HG02588 (cell line): Measurements from ENCODE around the gene ACOT11.
"Not testable (repeated sequence)": the region's sequence is repeated elsewhere in the genome, so short reads cannot be mapped to it uniquely, and the experiment has no call there.

Source experiments
- ATAC-seq: cut with Tn5 transposase; IDR thresholded peaks from one replicate; pipeline ENCODE4 v1.9.1; 2021; ENCODE audit warnings: mild to moderate bottlenecking, moderate library complexity; ENCODE audit not compliant: unreplicated experiment

Gene ACOT11

DNA sequence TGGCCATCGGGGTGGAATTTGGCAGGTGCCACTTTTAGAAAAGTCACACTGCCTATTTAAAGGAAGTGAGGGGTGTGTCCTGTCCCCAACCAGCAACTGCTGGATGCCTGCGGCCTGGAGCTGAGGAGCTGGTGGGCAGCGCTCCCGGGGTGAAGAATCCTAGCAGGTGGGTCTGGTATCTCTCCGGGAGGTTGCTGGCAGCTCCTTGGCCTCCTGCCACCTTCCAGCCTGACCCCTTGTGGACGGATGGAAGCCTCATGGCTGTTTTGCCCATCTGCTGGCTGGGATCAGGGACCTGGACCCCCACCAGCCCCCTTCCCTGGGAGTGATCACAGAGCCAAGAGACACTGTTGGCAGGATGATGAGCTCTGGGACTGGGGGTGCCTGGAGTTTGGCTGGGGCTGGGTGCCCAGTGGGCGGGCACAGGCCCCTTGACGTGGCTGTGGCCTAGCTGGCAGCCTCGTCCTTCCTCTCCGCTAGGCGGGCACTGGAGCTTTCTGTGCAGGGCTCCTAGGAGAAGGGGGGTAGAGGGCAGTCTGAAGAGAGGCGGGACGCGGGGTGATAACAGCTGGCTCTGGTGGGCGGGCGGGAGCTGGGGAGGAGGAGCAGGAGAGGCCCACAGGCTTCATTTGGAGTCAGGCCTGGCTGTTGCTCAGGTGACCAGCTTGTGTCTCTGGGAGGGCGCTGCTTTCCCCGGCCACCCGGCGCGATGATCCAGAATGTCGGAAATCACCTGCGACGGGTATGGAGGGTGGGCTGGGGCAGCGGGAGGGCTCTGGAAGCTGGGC is at the start of gene ACOT11:
Gene ACOT11 (plus strand): TSS at position 628 of the 788 bp plus-strand sequence. CDS start 82 bp downstream, at position 710.
- ATAC-seq, result no peak

- no peak for ATAC-seq
These were observed 49.5 kb upstream of the ACOT11 start for GRCh38 chr1:54498383-54499096.

- no peak for ATAC-seq
These were observed 49.0 kb upstream of the ACOT11 start for GRCh38 chr1:54499097-54499359.

DNA sequence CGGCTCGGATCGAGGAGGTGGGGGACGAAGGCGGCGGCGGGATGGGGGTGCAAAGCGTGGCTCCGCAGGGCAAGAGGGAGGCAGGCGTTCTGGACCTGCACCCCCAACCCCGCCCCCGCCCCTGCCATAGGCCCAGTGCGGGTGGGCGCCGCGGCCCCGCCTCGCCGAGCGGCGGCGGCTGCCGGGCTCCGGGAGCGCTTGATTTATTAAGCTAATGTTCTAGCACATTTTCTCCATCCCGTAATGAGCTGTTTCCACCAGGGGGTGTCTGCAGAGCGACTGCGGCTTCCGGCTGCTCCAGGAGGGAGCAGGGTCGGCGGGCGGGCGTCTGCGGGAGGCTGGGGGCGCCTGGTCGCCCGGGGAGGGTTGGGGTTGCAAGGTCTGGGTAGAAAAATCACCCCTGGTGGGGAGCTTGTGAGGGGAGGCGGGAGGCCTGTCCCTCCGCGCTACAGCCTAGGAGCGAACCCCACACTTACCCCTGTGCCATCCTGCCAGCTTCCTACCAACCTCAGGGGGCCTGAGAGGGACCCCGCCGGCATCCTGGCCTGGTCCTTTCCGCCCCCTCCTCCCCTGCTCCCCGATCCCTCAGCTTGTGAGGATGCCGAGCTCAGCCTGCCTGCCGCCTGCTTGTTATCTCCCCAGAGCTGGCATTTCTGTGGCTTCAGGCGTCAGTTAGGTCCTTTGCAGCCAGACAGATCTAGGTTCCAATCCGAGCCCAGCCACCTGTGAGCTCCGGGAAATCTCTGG is 48.5 kb upstream of the ACOT11 start:
- no peak for ATAC-seq

DNA sequence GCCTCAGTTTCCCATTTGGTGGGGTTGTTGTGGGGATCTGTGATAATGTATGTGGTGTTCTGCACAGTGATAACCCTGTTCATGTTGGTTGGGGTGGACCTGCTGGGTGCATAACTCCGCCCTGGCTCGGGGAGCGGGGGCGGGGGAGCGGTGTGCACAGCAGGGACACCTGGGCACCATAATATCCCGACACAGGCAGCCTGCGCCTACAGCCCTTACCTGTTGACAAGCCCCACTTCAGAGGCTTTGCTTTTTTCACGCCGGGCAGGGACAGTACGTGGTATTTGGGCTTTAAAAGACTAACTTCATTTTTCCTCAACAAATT is 48.0 kb upstream of the ACOT11 start:
- no peak for ATAC-seq

DNA sequence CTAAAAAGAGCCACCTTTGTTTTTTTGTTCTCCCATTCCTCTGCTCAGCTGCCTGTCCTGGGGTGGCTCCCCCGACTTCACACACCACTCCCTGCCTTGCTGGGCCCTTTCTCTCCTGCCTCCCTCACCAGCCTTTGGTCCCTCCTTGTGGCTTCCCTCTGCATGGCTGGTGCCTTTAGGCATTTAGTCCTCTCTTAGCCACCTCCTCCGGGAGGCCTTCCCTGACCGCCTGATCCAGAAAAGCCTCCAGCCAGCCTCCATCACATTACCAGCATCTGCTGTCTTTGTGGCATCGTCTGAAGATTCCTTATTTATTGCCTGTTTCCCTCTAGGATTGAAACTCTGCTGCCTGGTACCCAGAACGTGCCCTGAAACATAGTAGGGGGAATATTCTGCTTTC is 46.2 kb upstream of the ACOT11 start:
- ATAC-seq, result no peak

GRCh38 chr1:54502342-54502741 is 45.7 kb upstream of the ACOT11 start:
- no peak for ATAC-seq

DNA sequence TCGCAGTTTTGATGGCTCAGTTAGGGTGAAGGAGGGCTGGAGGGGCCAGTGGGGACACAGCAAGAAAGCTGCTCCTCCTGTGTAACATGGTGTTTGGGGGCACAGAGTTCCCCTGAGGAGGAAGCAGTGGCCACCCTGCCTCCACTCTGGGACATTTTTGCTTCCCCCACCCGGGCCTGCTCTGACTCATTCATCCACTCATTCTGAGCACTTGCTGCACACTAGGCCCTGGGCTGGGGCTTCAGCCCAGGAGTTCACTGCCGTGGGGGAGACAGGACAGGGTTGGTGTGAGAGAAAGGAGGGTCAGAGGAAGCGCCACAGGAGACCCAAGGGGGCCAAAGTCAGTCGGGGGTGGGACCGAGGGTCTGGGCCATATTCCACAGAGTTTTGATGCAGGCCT is 41.4 kb upstream of the ACOT11 start:
- no peak for ATAC-seq

DNA sequence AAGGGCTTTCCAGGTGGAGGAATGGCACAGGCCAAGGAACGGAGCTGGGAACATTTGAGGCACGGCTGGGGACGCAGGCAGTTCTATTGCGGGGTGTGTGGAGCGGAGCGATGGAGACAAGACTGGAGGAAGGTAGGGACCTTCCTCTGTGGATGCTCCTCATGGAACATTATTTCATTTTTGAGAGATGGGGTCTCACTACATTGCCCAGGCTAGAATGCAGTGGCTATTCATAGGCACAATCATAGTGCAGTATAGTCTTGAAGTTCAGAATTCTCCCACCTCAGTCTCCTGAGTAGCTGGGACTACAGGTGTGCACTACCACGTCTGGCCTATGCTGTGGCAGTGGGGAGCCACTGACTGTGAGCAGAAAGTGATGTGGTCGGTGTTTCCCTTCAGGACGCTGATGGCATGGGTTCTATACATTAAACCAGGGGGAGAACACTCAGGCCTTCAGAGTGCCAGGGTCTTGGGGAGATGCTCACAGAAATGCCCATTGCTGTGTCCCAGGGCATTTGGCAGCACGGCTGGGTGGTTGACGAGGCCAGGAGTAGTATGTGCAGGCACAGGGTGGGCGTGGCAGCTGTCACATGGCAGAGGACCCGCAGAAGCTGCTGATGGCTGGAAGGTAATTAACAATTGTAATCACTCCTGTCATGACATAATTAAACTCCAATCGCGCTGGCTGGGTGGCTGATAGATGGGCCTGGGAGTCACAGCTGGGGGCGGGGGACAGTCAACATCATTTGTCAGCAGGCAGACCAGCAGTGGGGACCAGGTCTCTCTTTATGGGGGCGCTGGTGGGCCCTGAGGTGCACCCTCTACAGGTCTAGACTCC is 40.8 kb upstream of the ACOT11 start:
- ATAC-seq, result no peak

- no peak for ATAC-seq
These were observed 37.2 kb upstream of the ACOT11 start for GRCh38 chr1:54510715-54511270.

DNA sequence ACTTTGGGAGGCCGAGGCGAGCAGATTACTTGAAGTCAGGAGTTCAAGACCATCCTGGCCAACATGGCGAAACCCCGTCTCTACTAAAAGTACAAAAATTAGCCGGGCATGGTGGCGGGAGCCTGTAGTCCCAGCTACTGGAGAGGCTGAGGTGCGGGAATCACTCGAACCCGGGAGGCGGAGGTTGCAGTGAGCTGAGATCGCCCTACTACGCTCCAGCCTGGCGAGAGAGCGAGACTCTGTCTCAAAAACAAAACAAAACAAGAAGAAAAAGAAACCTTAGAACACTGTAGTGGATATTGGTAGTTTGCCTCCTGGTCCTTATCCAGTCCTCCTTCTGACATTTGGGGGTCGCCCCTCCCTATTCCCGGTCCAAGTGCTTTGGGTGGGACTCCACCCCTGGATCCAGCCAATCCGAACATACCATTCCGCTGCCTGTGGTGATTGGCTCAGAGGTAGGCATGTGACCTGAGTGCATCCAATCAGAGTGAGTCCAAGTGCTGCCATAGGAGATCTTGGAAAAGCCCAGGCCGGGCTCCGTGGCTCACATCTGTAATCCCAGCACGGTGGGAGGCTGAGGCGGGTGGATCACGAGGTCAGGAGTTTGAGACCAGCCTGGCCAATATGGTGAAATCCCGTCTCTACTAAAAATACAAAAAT is 34.0 kb upstream of the ACOT11 start:
- ATAC-seq, result not testable (repeated sequence)

GRCh38 chr1:54516249-54516920 is 31.6 kb upstream of the ACOT11 start:
- ATAC-seq, result no peak

- no peak for ATAC-seq
These were observed 30.5 kb upstream of the ACOT11 start for GRCh38 chr1:54517496-54517895.

- ATAC-seq, result no peak
These were observed 29.5 kb upstream of the ACOT11 start for GRCh38 chr1:54518489-54518888.

DNA sequence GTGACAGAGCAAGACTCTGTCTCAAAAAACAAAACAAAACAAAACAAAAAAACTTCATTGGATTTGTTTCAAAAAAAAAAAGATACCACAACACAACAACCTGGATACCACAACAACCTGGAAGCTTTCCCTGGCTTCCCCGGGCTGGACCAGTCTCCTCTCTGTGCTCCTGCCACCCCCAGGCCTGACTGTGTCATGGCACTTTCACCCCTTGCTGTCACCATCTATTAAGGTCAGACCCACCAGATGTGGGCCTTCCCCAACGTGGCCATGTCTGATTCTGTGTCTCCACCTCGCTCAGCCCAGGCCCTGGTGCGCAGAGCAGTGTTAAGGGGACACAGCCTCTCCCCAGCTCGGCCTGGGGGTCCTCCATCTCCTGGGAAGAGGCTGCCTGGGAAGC is 28.3 kb upstream of the ACOT11 start:
- ATAC-seq, result no peak

DNA sequence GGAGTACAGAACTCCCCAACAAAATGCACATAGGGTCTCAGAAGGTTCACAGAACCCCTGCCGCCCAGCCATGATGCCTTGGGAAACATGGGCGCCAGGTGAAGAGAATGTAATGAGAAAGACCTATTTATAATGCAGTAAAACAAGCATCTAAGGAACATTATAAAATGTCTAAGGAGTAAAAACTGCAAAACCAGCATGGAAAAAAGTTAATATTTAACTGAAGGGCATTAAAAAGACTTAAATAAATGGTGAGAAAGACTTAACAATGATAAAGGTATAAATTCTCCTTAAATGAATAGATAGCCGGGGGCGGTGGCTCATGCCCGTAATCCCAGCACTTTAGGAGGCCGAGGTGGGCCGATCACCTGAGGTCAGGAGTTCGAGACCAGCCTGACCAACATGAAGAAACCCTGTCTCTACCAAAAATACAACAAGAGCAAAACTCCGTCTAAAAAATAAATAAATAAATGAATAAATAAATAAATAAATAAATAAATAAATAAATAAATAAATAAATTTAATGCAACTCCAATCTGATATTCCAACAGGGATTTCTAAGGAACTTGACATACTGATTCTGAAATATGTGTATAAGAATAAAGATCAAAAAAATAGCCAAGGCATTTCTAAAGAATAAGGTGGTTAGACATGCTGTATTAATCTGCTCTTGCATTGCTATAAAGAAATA is 27.3 kb upstream of the ACOT11 start:
- no peak for ATAC-seq

- ATAC-seq, result not testable (repeated sequence)
These were observed 21.5 kb upstream of the ACOT11 start for GRCh38 chr1:54526565-54526964.

- no peak for ATAC-seq
These were observed 19.4 kb upstream of the ACOT11 start for GRCh38 chr1:54528613-54529012.

GRCh38 chr1:54532033-54532432 is 16.0 kb upstream of the ACOT11 start:
- no peak for ATAC-seq
